PC-3 (cell line): Measurements from ENCODE around the gene ABLIM1.

Experiments
- CTCF ChIP-seq: fragments of 300-600 bp; sonication (generic); conservative IDR thresholded peaks from 2 replicates; pipeline ENCODE4 v1.5.1; 2017; ENCODE audit warnings: antibody characterized with exemption, low read depth, mild to moderate bottlenecking, low read length
- EZH2 ChIP-seq: fragments of 300-600 bp; sonication (generic); IDR thresholded peaks from one replicate; pipeline ENCODE4 v1.6.1; 2017; ENCODE audit warnings: antibody characterized with exemption, mild to moderate bottlenecking, low read length; ENCODE audit not compliant: unreplicated experiment

- TF ChIP-seq CTCF (no peak), EZH2 (no peak)
These were observed 4.1 kb downstream of the ABLIM1 start for GRCh38 chr10:114653926-114654325.
